ENCODE data around the gene HOXD13.

The HOXD13 gene

GRCh38 chr2:176085861-176086771 is 6.4 kb upstream of the HOXD13 start:
- H3K27me3 ChIP-seq, result peaks cover 14 to 100% of the 10 kb centered on the region in 2 donors
- H3K9me3 ChIP-seq, result peaks cover 0 to 7% (median 0%) of the 10 kb centered on the region in 3 donors
- intact Hi-C loops (cut with DNase I; ENCODE audit: low total_unique reads), result no loop called here
- TF ChIP-seq CTCF (IDR thresholded peaks at IDR 0.05), result peak; percentile 42 to 50
- H3K4me3 ChIP-seq, result peak overlapping the region in 1 of 2 donors; percentile 15
- H3K4me1 ChIP-seq, result peaks cover 0 to 47% (median 30%) of the 10 kb centered on the region in 4 donors
- no peak overlapping the region for H3K27ac ChIP-seq
- H3K36me3 ChIP-seq, result no peaks in the 10 kb centered on the region
- DNase-seq, result peak in 1 of 2 donors; percentile 66

- Histone ChIP-seq H3K4me3 (no peak overlapping the region), H3K27ac (no peak overlapping the region), H3K9me3 (peaks cover 0 to 4% (median 0%) of the 10 kb centered on the region in 3 donors), H3K36me3 (no peaks in the 10 kb centered on the region), H3K27me3 (peaks cover 15 to 100% of the 10 kb centered on the region in 2 donors), H3K4me1 (peaks cover 0 to 47% (median 36%) of the 10 kb centered on the region in 4 donors)
- peak in 1 of 2 donors; percentile 54 for DNase-seq
- intact Hi-C loops (cut with DNase I; ENCODE audit: low total_unique reads), result loop anchor here (2.0 kb wide), 1 partner anchor 399 kb away; no protein-coding TSS in a partner anchor
- TF ChIP-seq CTCF (IDR thresholded peaks at IDR 0.05), result no peak
Observed at GRCh38 chr2:176087330-176088047, 5.0 kb upstream of the HOXD13 start.

- peak; percentile 51 to 71 for DNase-seq
- intact Hi-C loops (cut with DNase I; ENCODE audit: low total_unique reads), result loop anchor here (2.0 kb wide), 1 partner anchor 399 kb away; no protein-coding TSS in a partner anchor
- H3K4me1 ChIP-seq, result peaks cover 0 to 50% (median 41%) of the 10 kb centered on the region in 4 donors
Observed at GRCh38 chr2:176088048-176088936, 4.2 kb upstream of the HOXD13 start.

GRCh38 chr2:176088937-176089842 is 3.3 kb upstream of the HOXD13 start:
- Histone ChIP-seq H3K27me3 (peaks cover 9 to 100% of the 10 kb centered on the region in 2 donors), H3K4me3 (no peak overlapping the region), H3K4me1 (peaks cover 0 to 49% (median 41%) of the 10 kb centered on the region in 4 donors), H3K36me3 (no peaks in the 10 kb centered on the region), H3K27ac (no peak overlapping the region), H3K9me3 (no peaks in the 10 kb centered on the region)
- no peak for TF ChIP-seq CTCF (IDR thresholded peaks at IDR 0.05)
- DNase-seq, result no peak
- intact Hi-C loops (cut with DNase I; ENCODE audit: low total_unique reads), result loop anchor here (2.0 kb wide), 1 partner anchor 400 kb away; no protein-coding TSS in a partner anchor

More at GRCh38 chr2:176088048-176088936, 4.2 kb upstream of the HOXD13 start:
- Histone ChIP-seq H3K36me3 (no peaks in the 10 kb centered on the region), H3K9me3 (peaks cover 0 to 4% (median 0%) of the 10 kb centered on the region in 3 donors), H3K27me3 (peaks cover 11 to 100% of the 10 kb centered on the region in 2 donors), H3K4me3 (peak overlapping the region in 1 of 2 donors; percentile 15), H3K27ac (no peak overlapping the region)
- peak; percentile 71 to 75 for TF ChIP-seq CTCF (IDR thresholded peaks at IDR 0.05)
